Measurements from ENCODE around the gene FSTL4.

FSTL4 gene

GRCh38 chr5:133227082-133227481, 385.3 kb downstream of the FSTL4 start (continued):
- TF ChIP-seq SNAI2 (CRISPR knock-in tag; IDR thresholded peaks at IDR 0.05) (no peak), TOX (CRISPR knock-in tag; IDR thresholded peaks at IDR 0.05; ENCODE audit: borderline replicate concordance) (no peak), ISL1 (CRISPR knock-in tag; IDR thresholded peaks at IDR 0.05) (no peak), ZFP3 (CRISPR knock-in tag; IDR thresholded peaks at IDR 0.05) (no peak), ESRRG (CRISPR knock-in tag; IDR thresholded peaks at IDR 0.05) (no peak), GLIS3 (CRISPR knock-in tag; IDR thresholded peaks at IDR 0.05) (no peak), RARB (CRISPR knock-in tag; IDR thresholded peaks at IDR 0.05) (no peak), CSDC2 (CRISPR knock-in tag; IDR thresholded peaks at IDR 0.05) (no peak)
- TF ChIP-seq, protein P1, sequence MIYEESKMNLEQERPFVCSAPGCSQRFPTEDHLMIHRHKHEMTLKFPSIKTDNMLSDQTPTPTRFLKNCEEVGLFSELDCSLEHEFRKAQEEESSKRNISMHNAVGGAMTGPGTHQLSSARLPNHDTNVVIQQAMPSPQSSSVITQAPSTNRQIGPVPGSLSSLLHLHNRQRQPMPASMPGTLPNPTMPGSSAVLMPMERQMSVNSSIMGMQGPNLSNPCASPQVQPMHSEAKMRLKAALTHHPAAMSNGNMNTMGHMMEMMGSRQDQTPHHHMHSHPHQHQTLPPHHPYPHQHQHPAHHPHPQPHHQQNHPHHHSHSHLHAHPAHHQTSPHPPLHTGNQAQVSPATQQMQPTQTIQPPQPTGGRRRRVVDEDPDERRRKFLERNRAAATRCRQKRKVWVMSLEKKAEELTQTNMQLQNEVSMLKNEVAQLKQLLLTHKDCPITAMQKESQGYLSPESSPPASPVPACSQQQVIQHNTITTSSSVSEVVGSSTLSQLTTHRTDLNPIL (CRISPR knock-in tag; IDR thresholded peaks at IDR 0.05; ENCODE audit: low read depth) = no peak

DNA sequence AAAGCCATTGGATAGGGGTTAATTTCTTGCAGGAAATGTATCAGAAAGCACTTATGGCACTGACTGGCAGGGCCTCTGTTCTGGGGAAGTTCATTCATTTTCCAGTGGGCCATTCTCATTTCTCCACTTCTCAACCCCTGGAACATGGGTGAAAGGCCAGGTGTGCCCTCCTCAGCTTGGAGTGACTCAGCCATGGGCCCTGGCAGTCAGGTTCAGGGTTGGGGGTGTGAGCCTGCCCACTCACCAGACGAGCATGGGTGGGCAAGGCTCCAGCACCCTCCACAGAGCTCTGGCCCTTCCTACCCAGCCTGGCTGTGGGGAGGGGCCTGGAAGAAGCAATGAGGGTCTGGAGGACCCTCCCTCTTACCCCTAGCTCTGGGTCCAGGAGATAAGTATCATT, 386.2 kb downstream of the FSTL4 start:
- TF ChIP-seq BACH2 (CRISPR knock-in tag; IDR thresholded peaks at IDR 0.05; ENCODE audit: borderline replicate concordance) (no peak), SNAI2 (CRISPR knock-in tag; IDR thresholded peaks at IDR 0.05) (no peak), ZNF70 (CRISPR knock-in tag; IDR thresholded peaks at IDR 0.05) (no peak), ZC3H10 (CRISPR knock-in tag; IDR thresholded peaks at IDR 0.05) (no peak), ZFP3 (CRISPR knock-in tag; IDR thresholded peaks at IDR 0.05) (no peak), TCF4 (CRISPR knock-in tag; IDR thresholded peaks at IDR 0.05; ENCODE audit: borderline replicate concordance) (no peak), OSR1 (CRISPR knock-in tag; IDR thresholded peaks at IDR 0.05) (no peak), ARNTL (CRISPR knock-in tag; IDR thresholded peaks at IDR 0.05; ENCODE audit: borderline replicate concordance, low read depth) (no peak), GLIS3 (CRISPR knock-in tag; IDR thresholded peaks at IDR 0.05) (no peak), ZFP30 (CRISPR knock-in tag; IDR thresholded peaks at IDR 0.05) (no peak), CSDC2 (CRISPR knock-in tag; IDR thresholded peaks at IDR 0.05) (no peak)
- TF ChIP-seq, protein P2, sequence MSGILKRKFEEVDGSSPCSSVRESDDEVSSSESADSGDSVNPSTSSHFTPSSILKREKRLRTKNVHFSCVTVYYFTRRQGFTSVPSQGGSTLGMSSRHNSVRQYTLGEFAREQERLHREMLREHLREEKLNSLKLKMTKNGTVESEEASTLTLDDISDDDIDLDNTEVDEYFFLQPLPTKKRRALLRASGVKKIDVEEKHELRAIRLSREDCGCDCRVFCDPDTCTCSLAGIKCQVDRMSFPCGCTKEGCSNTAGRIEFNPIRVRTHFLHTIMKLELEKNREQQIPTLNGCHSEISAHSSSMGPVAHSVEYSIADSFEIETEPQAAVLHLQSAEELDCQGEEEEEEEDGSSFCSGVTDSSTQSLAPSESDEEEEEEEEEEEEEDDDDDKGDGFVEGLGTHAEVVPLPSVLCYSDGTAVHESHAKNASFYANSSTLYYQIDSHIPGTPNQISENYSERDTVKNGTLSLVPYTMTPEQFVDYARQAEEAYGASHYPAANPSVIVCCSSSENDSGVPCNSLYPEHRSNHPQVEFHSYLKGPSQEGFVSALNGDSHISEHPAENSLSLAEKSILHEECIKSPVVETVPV (CRISPR knock-in tag; IDR thresholded peaks at IDR 0.05) = no peak
- TF ChIP-seq, protein P3, sequence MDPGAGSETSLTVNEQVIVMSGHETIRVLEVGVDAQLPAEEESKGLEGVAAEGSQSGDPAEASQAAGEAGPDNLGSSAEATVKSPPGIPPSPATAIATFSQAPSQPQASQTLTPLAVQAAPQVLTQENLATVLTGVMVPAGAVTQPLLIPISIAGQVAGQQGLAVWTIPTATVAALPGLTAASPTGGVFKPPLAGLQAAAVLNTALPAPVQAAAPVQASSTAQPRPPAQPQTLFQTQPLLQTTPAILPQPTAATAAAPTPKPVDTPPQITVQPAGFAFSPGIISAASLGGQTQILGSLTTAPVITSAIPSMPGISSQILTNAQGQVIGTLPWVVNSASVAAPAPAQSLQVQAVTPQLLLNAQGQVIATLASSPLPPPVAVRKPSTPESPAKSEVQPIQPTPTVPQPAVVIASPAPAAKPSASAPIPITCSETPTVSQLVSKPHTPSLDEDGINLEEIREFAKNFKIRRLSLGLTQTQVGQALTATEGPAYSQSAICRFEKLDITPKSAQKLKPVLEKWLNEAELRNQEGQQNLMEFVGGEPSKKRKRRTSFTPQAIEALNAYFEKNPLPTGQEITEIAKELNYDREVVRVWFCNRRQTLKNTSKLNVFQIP (CRISPR knock-in tag; IDR thresholded peaks at IDR 0.05; ENCODE audit: borderline replicate concordance, low read depth) = no peak
- TF ChIP-seq, protein P1 (CRISPR knock-in tag; IDR thresholded peaks at IDR 0.05; ENCODE audit: low read depth) = no peak
- ATAC-seq = no peak; the same call in 2 of the 3 replicates

- peak; percentile 58 for ATAC-seq
- no peak for TF ChIP-seq OSR1 (CRISPR knock-in tag; IDR thresholded peaks at IDR 0.05)
- no peak for TF ChIP-seq ZNF8 (CRISPR knock-in tag; IDR thresholded peaks at IDR 0.05)
Observed at GRCh38 chr5:133225671-133226152, 386.6 kb downstream of the FSTL4 start.

DNA sequence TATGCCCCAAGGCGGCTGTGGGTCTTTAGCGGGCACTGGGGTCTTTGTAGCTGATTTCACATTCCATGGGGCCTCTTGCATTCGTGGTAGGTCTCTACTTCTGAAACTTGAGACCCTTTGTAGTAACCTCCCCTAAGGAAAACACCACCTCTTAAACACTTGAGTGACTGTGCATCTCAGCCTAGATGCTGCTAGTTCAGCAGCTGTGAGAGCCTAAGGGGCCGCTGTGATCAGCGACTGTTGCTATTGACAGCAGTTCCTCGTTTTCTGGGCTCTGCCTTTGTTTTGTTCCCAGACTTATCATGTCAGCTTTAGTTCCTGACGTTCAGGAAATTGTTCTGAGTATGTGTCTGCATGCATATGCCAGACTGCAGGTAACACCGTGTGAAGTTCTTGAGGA, 389.4 kb downstream of the FSTL4 start:
- ATAC-seq = no peak
- TF ChIP-seq ZFP3 (CRISPR knock-in tag; IDR thresholded peaks at IDR 0.05) (no peak), ZNF8 (CRISPR knock-in tag; IDR thresholded peaks at IDR 0.05) (no peak)
- TF ChIP-seq, protein P2 (CRISPR knock-in tag; IDR thresholded peaks at IDR 0.05) = no peak
- TF ChIP-seq, protein P4, sequence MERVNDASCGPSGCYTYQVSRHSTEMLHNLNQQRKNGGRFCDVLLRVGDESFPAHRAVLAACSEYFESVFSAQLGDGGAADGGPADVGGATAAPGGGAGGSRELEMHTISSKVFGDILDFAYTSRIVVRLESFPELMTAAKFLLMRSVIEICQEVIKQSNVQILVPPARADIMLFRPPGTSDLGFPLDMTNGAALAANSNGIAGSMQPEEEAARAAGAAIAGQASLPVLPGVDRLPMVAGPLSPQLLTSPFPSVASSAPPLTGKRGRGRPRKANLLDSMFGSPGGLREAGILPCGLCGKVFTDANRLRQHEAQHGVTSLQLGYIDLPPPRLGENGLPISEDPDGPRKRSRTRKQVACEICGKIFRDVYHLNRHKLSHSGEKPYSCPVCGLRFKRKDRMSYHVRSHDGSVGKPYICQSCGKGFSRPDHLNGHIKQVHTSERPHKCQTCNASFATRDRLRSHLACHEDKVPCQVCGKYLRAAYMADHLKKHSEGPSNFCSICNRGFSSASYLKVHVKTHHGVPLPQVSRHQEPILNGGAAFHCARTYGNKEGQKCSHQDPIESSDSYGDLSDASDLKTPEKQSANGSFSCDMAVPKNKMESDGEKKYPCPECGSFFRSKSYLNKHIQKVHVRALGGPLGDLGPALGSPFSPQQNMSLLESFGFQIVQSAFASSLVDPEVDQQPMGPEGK (CRISPR knock-in tag; IDR thresholded peaks at IDR 0.05; ENCODE audit: borderline replicate concordance) = no peak
